ENCODE measurements around the gene HES7. TPM values are rescaled to one million over a fixed set of nuclear protein-coding genes. Genes with fewer than 3 reads are reported as not detected.
A peak's percentile ranks its signal among the peaks of the same experiment; 100 is the strongest.

Gene HES7
- total RNA-seq, 1 donor from 2014 or later: not detected

DNA sequence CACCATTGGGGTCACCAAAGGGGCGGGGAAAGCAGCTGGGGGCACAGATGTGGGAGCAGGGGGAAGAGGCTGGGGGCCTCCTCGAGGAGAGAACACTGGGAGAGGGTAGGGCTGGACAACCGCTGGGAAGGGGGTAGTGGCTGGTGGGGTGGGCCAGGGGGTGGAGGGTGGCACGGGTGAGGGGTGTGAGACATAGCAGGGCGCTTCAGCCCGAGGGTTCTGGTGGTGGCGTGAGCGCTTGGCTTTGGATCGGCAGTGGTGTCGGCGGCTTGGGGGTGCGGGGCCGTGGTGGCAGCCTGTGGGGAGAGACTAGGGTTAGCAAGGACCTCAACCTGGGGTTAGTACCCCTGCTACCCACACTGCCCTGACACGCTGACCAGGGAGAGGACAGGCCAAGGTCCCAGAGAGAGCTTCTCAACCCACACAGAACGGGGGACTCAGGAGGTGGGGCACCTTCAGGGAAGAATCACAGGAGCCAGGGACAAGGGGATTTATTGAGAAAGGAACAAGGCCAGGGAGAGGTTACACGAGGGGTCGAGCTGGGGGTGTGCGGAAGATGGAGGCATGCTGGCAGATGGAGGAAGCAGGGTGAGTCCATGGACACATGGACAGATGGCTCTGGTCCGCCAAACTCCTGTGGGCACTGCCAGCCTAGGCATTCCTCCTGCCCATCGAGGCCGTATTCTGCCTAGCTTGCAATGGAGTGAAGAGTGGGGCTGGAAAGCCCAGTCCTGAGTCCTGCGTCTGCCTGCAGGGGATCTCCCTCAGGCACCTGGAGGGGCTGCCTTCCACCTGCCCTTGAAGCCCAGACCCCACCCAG lies 19.9 kb upstream of the HES7 start:
- no peak for DNase-seq (ENCODE audit: low spot score)

DNA sequence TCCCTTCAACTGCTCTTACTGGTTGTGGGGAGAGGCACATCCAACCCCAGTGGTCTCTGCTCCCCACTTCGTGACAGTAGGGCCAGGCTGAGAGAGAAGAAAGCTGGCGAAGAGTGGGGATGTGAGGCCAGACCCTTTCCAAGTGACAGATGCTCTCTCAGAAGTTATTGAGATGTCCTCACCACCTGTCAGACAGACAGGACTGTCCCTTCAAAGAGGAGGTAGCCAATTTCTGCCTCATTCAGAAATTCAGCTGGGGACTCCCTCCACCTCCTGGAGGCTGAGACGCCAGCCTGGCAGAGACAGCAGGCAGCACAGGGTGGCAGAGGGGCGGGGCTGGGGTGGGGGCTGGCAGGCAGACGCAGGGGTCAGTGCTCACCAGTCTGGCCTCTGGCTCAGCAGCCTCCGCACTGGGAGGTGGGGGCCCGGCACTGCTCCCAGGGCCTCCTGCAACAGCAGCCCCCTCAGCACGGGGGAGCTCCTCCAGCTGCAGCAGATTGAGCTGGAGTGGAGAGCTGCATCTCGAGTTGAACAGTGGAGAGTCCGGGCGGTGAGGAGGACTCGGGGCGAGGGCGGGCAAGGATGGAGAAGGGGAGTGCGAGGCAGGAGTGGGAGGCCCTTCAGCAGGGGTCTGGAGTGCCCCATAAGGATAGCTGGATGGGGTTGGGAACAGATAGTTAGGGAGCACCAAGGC lies 19.1 kb upstream of the HES7 start:
- DNase-seq (ENCODE audit: low spot score): no peak

DNA sequence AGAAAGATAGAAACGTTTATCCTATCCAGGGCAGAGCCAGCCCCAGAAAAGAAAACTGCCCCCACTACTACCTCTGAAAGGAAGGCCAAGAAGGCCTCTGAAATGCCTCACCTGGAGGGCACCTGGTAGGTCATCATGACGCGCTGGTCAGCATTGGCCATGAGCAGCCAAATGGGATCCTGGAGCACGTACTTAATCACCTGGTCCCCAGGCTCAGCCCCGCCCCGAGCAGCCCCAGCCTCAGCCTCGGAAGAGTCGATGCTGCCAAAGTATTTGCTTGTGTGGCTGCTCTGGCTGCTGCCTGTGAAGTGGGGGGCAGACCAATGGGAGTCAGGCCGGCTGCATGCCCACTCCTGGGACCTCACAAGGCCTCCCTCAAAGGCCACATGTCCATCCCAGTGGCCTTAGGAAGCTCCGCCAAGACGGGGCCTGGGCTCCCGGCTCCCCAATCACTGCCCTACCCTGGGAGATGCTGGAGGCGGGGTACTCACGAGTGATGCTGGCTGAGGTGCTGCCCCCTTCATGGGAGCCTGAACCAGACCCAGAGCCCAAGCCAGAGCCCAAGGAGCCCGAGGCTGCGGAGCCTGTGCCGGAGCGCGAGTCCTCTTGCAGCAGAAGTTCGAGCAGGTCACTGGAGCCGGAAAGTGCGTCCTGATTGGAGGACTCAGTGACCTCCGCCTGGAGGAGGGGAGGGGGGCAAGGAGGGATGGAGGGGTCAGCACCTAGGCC lies 18.4 kb upstream of the HES7 start:
- DNase-seq (ENCODE audit: low spot score): no peak

DNA sequence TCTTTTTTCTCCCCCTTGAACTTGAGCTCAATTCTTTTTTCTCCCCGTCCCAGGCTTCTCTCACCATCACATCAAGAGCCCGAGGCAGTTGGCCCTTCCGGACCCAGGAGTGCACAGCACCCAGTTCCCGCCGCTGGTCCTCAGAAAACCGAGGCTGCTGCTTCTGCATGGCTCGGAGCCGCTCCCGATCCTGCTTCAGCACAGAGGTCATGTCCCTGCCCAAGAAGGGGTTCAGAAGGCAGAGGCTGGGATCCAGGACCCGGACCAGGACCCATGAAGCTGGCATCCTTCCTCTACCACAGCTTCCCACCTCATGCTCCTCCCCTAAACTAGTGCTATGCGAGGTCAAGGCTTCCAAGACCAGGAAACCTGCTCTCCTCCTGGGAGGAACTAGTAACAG lies 17.8 kb upstream of the HES7 start:
- no peak for DNase-seq (ENCODE audit: low spot score)

DNA sequence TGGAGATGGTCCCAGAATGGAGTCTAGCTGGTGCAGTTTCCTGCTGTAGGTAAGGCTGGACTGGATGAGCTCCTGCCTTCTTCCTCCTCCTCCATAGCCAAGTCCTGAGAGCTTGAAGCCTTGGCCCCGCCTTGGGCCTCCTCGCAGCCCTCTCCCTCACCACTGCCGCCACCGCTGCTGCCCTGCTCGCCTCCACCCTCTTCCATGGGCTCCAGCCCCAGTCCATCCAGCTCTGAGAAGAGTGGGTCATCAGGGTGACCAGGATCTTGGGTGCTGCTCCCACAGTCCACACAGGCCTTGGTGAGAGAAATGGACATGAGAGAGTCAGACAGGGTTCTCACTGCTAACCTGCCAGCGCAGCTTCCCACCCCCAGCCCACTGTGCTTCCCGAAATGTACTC lies 17.1 kb upstream of the HES7 start:
- DNase-seq (ENCODE audit: low spot score): no peak

DNA sequence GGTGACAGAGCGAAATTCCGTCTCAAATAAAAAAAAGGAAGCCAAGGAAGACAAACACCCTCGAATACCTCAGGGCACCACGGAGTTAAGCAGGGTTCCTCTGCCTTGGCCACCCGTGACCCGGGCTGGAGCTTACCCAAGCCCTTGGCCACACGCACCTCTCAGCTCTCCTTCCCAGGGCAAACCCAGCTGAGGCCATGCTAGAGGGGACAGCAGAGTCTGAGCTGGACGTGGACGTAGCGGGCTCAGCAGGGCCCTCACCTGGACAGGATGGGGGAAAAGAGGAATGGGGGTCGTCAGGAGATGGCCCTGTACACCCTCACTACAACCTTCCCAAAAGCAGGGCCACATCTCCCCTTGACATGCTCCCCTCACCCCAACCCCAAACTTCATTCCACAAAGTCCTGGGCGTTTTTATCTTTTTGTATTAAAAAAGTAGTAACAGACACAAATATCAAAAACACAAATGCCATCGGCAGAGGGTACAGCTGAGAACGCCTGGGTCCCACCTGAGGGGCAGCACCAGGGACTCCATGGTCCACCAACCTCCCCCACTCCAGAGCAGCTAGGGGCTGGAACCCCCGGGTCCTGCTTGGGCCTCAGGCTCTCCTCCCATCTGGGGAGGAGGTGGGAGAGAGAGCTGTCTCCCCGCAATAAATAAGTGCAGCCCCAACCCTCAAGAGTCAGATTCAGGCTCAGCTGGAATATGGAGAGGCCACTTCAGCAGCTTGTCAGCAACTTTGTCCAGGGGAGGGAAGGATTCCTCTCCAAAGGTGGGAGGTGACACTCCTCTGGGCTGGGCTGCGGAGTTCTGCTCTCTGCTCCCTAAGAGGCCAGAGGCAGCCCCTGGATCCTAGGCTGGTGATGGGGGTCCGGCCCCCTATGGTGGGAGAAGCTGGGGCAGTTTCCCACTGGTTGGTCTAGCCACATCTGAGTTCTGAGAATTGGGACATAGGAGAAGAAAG lies 16.4 kb upstream of the HES7 start:
- no peak for DNase-seq (ENCODE audit: low spot score)

DNA sequence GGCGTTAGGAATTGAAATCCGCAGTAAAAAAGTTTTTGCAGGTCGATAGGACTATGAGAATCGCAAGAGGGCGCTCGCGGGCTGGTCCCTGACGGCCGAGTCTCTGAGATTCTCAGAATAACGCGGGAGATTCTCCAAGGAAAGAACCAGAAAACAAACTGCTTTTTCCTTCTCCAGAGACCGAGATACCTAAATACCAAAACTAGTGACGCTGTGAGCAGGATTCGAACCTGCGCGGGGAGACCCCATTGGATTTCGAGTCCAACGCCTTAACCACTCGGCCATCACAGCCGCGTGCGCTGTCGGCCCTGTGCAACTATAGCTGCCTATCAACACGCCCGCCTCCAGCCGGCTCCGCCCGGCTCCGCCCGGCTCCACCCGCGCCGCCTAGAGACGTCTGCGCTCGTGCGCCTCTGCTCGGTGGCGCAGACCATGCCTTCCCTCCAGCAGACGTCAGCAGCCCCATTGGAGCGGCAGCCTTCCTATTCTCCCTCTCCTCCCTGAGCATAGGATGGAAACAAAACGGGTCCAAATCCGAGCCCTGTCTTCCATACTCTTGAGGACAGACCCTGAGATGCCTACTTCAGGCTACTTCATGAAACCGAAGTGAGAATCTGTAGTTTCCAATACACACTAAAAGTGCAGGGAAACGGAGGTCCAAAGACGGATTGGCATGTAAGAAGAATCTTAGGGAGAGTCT lies 14.9 kb upstream of the HES7 start:
- peak; percentile 97 for DNase-seq (ENCODE audit: low spot score)

DNA sequence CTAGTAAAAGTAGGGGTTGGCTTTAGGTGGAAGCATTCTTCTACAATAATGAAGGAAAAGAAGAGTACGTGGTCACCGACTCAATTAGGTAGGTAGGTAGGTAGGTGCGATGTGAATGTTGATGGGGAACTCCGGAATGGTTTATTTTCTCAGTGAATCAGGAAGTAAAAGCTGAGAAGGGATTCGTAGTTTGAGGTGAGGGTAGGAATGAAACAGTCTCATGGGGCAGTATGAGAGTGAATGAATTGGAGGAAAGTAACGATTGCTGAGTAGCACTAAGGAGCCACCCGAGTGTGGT lies 14.4 kb upstream of the HES7 start:
- no peak for DNase-seq (ENCODE audit: low spot score)

DNA sequence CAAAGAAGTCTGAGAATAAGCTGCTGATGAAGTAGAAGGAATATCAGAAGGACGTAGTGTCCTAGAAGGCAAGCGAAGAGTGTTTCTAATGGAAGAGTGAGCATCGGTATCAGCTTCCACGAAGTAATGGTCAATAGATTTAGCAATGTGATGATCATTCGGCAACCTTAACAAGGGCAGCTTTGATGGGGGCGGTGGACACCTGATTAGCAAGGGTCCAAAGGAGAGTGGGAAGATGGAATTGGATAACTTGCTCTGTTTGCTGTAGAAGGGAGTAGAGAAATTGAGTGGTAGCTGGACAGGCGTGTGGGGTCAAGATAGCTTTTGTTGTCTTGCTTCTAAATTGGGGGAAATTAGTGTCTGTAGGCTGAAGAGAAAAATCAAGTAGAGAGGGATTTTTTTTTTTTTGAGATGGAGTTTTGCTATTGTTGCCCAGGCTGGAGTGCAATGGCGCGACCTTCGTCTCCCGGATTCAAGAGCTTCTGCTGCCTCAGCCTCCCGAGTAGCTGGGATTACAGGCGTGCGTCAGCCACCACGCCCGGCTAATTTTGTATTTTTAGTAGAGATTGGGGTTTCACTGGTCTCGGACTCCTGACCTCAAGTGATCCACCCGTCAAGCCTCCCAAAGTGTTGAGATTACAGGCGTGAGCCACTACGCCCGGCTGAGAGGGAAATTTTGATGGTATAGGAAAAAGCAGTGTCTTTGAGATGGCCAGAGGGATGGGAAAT lies 13.9 kb upstream of the HES7 start:
- DNase-seq (ENCODE audit: low spot score): no peak

DNA sequence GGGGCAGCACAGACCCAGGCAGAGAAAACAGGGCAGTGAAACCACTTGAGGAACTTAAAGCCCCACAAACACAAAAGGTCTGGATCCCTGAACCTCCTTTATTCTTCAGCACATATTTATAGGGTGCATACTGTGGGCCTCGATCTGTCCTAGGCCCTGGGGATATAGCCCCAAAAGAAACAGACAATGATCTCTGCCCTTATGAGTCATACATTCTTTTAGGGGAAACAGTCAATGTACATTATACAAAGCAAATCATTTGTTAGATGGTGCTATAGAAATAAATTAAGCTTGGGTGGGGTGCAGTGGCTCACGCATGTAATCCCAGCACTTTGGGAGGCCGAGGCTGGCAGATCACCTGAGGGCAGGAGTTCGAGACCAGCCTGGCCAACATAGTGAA lies 10.0 kb upstream of the HES7 start:
- no peak for DNase-seq (ENCODE audit: low spot score)

DNA sequence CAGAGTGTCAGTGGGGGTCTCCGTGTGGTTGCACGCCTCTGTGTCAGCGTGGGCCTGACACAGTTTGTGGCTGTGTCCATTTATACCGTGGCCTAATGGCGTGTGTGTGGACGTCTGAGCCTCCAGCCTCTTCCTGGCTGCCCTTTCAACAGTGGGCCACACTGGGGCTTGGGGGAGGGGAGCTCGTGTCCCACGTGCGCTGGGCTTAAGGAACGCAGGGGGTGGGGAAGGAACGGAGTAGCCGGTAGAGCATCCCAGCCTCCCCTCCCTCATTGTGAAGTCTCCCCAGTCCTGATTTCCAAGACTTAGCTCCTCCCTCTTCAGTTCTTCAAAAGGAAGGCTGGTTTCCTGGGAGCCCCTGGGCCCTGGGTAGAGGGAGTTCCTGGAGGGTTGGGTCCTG lies 9.5 kb upstream of the HES7 start:
- no peak for DNase-seq (ENCODE audit: low spot score)

DNA sequence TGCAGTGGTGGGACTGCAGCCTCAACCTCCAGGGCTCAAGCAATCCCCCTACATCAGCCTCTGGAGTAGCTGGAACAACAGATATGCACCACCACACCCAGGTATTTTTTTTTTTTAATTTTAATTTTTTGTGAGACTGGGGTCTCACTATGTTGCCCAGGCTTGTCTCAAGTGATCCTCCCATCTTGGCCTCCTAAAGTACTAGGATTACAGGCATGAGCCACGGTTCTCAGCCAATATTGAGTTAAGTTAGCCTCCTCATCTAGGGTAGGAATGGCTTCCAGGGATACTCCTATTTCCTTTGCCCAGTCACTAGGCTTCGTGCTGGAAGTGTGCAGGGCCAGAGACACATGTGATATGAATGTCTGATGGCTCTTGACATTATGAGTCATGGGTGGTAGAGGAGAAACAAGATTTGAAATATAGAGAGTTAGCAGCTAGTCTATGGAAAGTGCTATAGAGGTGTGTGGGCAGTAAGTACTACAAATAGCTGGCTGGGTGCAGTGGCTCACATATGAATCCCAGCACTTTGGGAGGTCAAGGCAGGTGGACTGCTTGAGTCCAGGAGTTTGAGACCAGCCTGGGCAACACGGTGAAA lies 8.0 kb upstream of the HES7 start:
- DNase-seq (ENCODE audit: low spot score): no peak

DNA sequence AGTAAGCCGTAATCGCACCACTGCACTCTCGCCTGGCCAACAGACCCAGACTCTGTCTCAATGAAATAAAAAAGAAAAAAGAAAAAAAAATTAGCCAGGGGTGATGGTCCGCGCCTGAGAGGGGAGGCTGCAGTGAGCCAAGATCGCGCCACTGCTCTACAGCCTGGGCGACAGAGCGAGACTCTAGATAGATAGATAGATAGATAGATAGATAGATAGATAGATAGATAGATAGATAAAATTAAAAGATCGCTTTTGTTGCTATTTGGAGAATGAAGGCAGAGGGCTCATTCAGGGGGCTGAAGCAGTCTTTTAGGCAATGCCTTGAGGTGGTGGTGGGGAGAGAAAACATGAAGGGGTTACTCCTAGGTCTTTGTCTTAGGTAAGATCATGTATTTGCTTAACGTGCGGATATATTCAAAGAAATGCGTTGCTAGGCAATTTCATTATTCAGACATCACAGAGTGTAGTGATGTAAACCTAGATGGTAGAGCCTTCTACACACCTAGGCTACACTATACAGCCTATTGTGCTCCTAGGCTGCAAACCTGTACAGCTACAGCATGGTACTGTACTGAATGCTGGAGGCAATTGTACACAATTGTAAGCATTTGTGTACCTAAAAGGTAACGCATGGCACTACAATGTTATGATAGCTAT lies 4.3 kb upstream of the HES7 start:
- DNase-seq (ENCODE audit: low spot score): no peak

DNA sequence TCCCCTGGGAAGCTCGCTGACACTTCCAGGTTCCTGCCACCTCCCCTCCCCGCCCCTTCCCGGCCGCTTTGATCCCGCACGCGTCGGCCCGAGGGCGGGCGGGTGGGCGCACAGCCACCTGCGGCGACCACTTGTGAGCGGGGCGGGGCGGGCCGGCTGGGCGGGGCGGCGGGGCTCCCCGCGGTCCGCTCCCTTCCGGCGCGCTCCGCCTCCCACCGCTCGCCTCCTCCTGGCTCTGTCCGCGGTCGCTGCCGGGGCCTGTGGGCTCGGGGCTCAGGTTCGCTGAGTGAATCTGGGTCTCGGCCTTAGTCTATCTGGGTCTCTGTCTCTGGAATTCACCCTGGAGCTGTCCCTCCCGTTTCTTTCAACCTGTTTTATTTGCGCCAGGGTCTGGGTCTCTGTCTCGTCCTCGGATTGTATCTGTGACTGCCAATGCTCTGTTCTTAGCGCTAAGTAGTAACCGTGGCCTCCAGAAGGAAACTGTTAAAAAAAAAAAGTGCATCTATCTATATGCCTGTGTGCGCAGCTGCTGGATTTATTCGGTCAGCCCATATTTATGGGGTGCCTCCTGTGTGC lies 2.7 kb upstream of the HES7 start:
- no peak for DNase-seq (ENCODE audit: low spot score)

DNA sequence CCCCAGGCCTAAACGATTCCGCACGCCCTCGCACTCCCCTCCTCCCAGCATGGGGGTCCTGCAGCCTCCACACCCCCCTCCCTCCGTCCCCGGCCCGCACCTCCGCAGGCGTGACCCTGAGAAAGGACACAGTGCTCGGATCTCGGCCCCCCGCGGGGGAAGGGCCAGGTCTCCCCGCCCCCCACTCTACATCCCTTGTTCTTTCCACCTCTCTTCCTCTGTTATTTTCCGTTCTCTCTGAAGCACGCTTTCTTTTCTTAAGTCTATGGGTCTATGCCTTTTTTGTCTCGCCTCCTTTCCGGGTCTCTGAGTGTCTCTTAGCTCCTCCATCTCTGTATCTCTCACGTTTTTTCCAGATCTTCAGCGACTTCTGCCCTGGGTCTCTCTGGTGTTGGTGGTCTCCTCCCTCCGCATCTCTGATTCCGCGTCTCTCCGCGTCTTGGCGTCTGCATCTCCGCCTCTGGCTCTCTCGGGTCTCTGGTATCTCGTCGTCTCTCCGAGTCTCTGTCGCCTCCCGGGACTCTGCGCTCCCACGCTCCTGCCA lies 2.1 kb upstream of the HES7 start:
- no peak for DNase-seq (ENCODE audit: low spot score)

DNA sequence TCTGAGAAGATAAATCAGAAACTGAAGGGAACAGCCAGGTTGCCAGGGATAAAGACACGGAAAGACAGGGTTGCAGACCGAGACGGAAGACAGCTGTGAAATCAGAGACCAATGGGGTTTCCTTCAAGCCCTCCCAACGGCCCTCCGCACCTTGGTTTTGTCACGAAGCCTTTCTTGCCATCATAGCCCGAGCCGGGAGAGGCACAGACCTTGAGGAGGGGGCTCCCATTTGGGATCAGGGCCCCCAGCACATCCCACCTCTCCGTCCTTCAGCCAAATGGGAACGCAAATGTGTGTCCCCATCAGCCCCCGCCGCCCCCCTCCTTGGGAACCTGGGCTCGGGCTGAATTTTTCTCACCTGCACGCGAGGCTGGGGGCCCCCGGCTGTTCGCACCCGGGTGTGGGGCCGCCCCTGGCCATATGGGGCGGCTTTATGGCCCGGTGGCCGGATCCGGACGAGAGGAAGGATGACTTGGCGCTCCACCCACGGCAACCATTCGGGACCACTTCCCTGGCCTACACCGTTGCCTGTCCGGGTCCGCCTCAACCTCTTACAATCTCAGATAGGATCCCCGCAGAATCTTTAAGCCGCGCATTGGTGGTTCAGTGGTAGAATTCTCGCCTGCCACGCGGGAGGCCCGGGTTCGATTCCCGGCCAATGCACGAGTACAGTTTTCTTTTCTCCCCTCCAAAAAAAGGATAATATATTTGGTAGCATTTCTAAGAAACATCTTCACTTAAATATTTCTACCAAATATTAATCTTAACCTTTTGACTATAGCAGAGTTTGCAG lies 1.4 kb upstream of the HES7 start:
- no peak for DNase-seq (ENCODE audit: low spot score)

DNA sequence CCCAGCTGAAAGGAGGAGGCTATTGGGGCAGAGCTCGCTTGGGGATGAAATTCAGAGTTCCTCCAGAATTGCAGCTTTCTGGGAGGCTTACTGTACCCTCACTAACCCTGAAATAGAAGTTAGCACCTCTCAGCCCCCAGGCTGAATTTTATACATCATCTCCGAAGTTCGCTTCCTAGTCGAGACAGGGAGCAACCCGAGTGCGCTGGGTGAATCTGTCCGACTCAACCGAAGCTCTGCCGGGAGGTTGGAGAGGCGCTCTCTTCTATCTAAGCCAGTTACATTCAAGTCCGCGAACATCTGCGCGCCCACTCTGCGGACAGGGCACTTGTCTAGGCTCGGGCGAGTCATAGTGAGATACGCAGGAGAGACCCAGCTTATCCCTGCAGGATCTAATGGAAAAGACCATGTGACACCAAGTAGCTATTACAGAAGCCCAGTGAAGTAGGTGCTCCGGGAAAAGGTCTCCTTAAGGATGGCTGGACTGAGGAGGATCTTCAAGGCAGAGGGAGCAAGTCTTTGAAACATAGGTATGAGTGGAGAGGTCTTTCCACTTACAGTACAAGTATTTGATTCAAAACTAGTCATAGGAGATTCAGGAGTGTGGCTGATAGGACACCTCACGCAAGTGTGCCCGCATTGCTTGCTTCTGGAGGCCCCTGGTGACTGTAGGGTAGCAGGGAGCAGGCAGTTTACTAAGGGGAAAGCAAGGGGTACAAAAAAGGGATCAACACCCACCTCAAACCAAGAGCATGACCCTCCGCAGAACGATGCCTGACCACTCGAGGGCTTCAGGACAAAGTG lies 646 bp upstream of the HES7 start:
- no peak for DNase-seq (ENCODE audit: low spot score)

All from mesenteric fat pad (tissue), 1 donor.